ENCODE measurements around the gene RIN3. TPM values are rescaled to one million over a fixed set of nuclear protein-coding genes. Genes with fewer than 3 reads are reported as not detected.
"Not testable (repeated sequence)": the region's sequence is repeated elsewhere in the genome, so short reads cannot be mapped to it uniquely, and the experiment has no call there.

RIN3 gene
- total and polyA plus RNA-seq, 8 donors, result 13.8 to 54.8 (median 18.0) TPM

- Histone ChIP-seq H3K27me3 (no peaks in the 10 kb centered on the region), H3K4me3 (no peak overlapping the region), H3K4me1 (peaks cover 2 to 69% of the 10 kb centered on the region in 2 donors), H3K27ac (peak overlapping the region in 1 of 2 donors; percentile 24), H3K36me3 (no peaks in the 10 kb centered on the region), H3K9me3 (no peaks in the 10 kb centered on the region)
- ATAC-seq, result no peak
- DNase-seq, result no peak
- intact Hi-C loops (cut with DNase I), result no loop called here
- TF ChIP-seq CTCF (IDR thresholded peaks at IDR 0.05), result no peak
Measured at GRCh38 chr14:92529903-92530302, 16.3 kb downstream of the RIN3 start.

GRCh38 chr14:92531106-92531873, 17.7 kb downstream of the RIN3 start:
- Histone ChIP-seq H3K4me1 (peaks cover 0 to 70% of the 10 kb centered on the region in 2 donors), H3K27ac (peak overlapping the region in 1 of 2 donors; percentile 69), H3K9me3 (no peaks in the 10 kb centered on the region), H3K4me3 (no peak overlapping the region), H3K27me3 (no peaks in the 10 kb centered on the region), H3K36me3 (no peaks in the 10 kb centered on the region)
- DNase-seq (peak in 1 of 4 donors; percentile 62), ATAC-seq (peak; percentile 70)
- TF ChIP-seq CTCF (IDR thresholded peaks at IDR 0.05), result no peak
- intact Hi-C loops (cut with DNase I), result no loop called here

GRCh38 chr14:92532490-92533163, 19.0 kb downstream of the RIN3 start:
- Histone ChIP-seq H3K27me3 (no peaks in the 10 kb centered on the region), H3K4me3 (no peak overlapping the region), H3K4me1 (peaks cover 0 to 68% of the 10 kb centered on the region in 2 donors), H3K27ac (peak overlapping the region in 1 of 2 donors; percentile 49), H3K9me3 (no peaks in the 10 kb centered on the region), H3K36me3 (no peaks in the 10 kb centered on the region)
- intact Hi-C loops (cut with DNase I), result no loop called here
- DNase-seq, result no peak
- TF ChIP-seq CTCF (IDR thresholded peaks at IDR 0.05), result no peak
- no peak for ATAC-seq

- H3K27ac ChIP-seq, result no peak overlapping the region
- no peaks in the 10 kb centered on the region for H3K27me3 ChIP-seq
- H3K9me3 ChIP-seq, result no peaks in the 10 kb centered on the region
- TF ChIP-seq CTCF (IDR thresholded peaks at IDR 0.05), result no peak
- intact Hi-C loops (cut with DNase I), result no loop called here
- peak in 1 of 4 donors; percentile 11 for DNase-seq
- no peak overlapping the region for H3K4me3 ChIP-seq
- ATAC-seq, result no peak
- H3K36me3 ChIP-seq, result no peaks in the 10 kb centered on the region
- peaks cover 12 to 75% of the 10 kb centered on the region in 2 donors for H3K4me1 ChIP-seq
Measured at GRCh38 chr14:92534932-92535643, 21.5 kb downstream of the RIN3 start.

- H3K27ac ChIP-seq; intact Hi-C loops (cut with DNase I); H3K4me3 ChIP-seq; H3K9me3 ChIP-seq; DNase-seq; ATAC-seq; H3K36me3 ChIP-seq; H3K27me3 ChIP-seq: not testable (repeated sequence)
- peaks cover 16 to 75% of the 10 kb centered on the region in 2 donors for H3K4me1 ChIP-seq
Measured at GRCh38 chr14:92536231-92536630, 22.6 kb downstream of the RIN3 start.
